Measurements from ENCODE around the gene REM2. TPM values are rescaled to one million over a fixed set of nuclear protein-coding genes. Genes with fewer than 3 reads are reported as not detected.

Gene REM2
- total RNA-seq, 4 donors from 2014 or later, result 0.19 to 0.83 (median 0.32) TPM

- TF ChIP-seq POLR2A (IDR thresholded peaks at IDR 0.05) (peak in 3 of 4 donors; percentile 73 to 93 (median 73)), CTCF (IDR thresholded peaks at IDR 0.05) (peak in 4 of 6 experiments; percentile 4 to 25 (median 12))
- DNase-seq, result peak; percentile 72
- Histone ChIP-seq H3K27me3 (no peaks in the 10 kb centered on the region), H3K27ac (peak within 1 kb of the TSS; percentile 97 to 100 (median 100)), H3K9me3 (no peaks in the 10 kb centered on the region), H3K36me3 (peaks cover 20 to 36% (median 31%) of the 10 kb centered on the region in 3 donors), H3K4me3 (peak within 1 kb of the TSS; percentile 64 to 100 (median 88)), H3K4me1 (peaks cover 20 to 58% (median 31%) of the 10 kb centered on the region in 3 donors)
- intact Hi-C loops (cut with DNase I), result no loop called here
- WGBS, 2 donors, result 0 to 1% methylated on average over 12 to 19 of the region's 50 CpGs
Measured at GRCh38 chr14:22871224-22872032, 11.6 kb upstream of the REM2 start, which contains the start of gene LRP10. Gene LRP10 (plus strand): TSS chr14:22871740. CDS start chr14:22872304, 564 bp downstream.

DNA sequence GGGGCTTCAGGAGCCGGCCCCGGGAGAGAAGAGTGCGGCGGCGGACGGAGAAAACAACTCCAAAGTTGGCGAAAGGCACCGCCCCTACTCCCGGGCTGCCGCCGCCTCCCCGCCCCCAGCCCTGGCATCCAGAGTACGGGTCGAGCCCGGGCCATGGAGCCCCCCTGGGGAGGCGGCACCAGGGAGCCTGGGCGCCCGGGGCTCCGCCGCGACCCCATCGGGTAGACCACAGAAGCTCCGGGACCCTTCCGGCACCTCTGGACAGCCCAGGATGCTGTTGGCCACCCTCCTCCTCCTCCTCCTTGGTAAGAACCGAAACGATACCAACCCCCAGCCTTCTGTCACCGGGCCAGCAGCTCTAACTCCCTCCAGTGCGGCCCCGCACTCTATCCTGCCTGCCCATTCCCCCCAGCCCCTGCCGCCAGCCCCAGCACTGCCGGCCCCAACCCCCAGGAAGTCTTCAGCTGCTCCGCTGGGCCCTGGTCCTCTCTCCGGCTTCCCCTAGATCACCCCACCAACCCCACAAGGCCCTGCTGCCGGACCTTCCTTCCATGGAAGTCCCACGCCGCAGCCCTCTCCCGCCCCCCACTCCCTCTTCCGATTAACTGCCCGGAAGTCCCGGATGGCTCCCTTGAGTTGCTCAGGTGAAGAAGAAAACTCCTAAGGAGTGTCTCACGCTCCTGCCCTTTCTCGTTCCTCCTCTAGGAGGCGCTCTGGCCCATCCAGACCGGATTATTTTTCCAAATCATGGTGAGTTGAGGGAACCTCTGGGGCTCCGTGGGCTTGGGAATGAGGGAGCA, 10.8 kb upstream of the REM2 start:
- peak overlapping the region; percentile 64 to 100 (median 88) for H3K4me3 ChIP-seq
- WGBS, 2 donors, result 0 to 1% methylated on average over 11 to 24 of the region's 45 CpGs
- peak overlapping the region; percentile 97 to 100 (median 100) for H3K27ac ChIP-seq
- H3K36me3 ChIP-seq, result peaks cover 28 to 44% (median 39%) of the 10 kb centered on the region in 3 donors
- intact Hi-C loops (cut with DNase I), result no loop called here
- TF ChIP-seq CTCF (IDR thresholded peaks at IDR 0.05) (peak; percentile 93 to 99 (median 98)), POLR2A (IDR thresholded peaks at IDR 0.05) (peak in 1 of 4 donors; percentile 32)
- peaks cover 20 to 56% (median 31%) of the 10 kb centered on the region in 3 donors for H3K4me1 ChIP-seq
- H3K27me3 ChIP-seq, result no peaks in the 10 kb centered on the region
- DNase-seq, result no peak
- no peaks in the 10 kb centered on the region for H3K9me3 ChIP-seq

- Histone ChIP-seq H3K9me3 (no peaks in the 10 kb centered on the region), H3K36me3 (peaks cover 35 to 52% (median 46%) of the 10 kb centered on the region in 3 donors), H3K4me1 (peaks cover 20 to 56% (median 31%) of the 10 kb centered on the region in 3 donors), H3K27ac (peak overlapping the region; percentile 97 to 100 (median 100)), H3K4me3 (peak overlapping the region; percentile 64 to 100 (median 88)), H3K27me3 (no peaks in the 10 kb centered on the region)
- intact Hi-C loops (cut with DNase I), result no loop called here
- 35 to 44% methylated on average over 10 of the region's 10 CpGs for WGBS, 2 donors
- TF ChIP-seq CTCF (IDR thresholded peaks at IDR 0.05) (no peak), POLR2A (IDR thresholded peaks at IDR 0.05) (no peak)
- DNase-seq, result no peak
Measured at GRCh38 chr14:22872833-22873520, 10.0 kb upstream of the REM2 start.

- TF ChIP-seq POLR2A (IDR thresholded peaks at IDR 0.05), result no peak
- no peak for TF ChIP-seq CTCF (IDR thresholded peaks at IDR 0.05)
- Histone ChIP-seq H3K4me3 (no peak overlapping the region), H3K27me3 (no peaks in the 10 kb centered on the region), H3K36me3 (peaks cover 39 to 74% (median 58%) of the 10 kb centered on the region in 3 donors), H3K9me3 (no peaks in the 10 kb centered on the region), H3K4me1 (peaks cover 14 to 46% (median 26%) of the 10 kb centered on the region in 3 donors), H3K27ac (no peak overlapping the region)
- intact Hi-C loops (cut with DNase I), result no loop called here
- no peak for DNase-seq
- WGBS, 2 donors, result 91 to 93% methylated on average over 10 to 13 of the region's 15 CpGs
Measured at GRCh38 chr14:22875003-22875747, 7.8 kb upstream of the REM2 start.

Measured in esophagus squamous epithelium (tissue), 5 donors.